HUES48 (cell line): ENCODE measurements around the gene RUFY4.

Experiments
- H3K27ac ChIP-seq: one replicate; pipeline ENCODE4 v1.7.0; 2013; ENCODE audit warnings: low read depth, low read length, inconsistent platforms
- H3K27me3 ChIP-seq: 2 replicates; pipeline ENCODE4 v1.6.1; 2013; ENCODE audit warnings: mild to moderate bottlenecking, low read length; ENCODE audit not compliant: control insufficient read depth, insufficient read depth
- H3K36me3 ChIP-seq: 2 replicates; pipeline ENCODE4 v1.6.1; 2013; ENCODE audit warnings: low read length; ENCODE audit not compliant: control insufficient read depth, insufficient read depth
- H3K4me1 ChIP-seq: 2 replicates; pipeline ENCODE4 v1.6.1; 2013; ENCODE audit warnings: mild to moderate bottlenecking, low read length; ENCODE audit not compliant: control insufficient read depth, insufficient read depth
- H3K4me3 ChIP-seq: 2 replicates; pipeline ENCODE4 v1.5.1; 2013; ENCODE audit warnings: mild to moderate bottlenecking, low read depth, low read length
- H3K9ac ChIP-seq: 2 replicates; pipeline ENCODE4 v1.6.1; 2013; ENCODE audit warnings: mild to moderate bottlenecking, low read depth, low read length, moderate library complexity
- H3K9me3 ChIP-seq: 2 replicates; pipeline ENCODE4 v1.6.1; 2013; ENCODE audit warnings: low read length; ENCODE audit not compliant: control insufficient read depth, insufficient read depth

The RUFY4 gene

GRCh38 chr2:218026244-218026643 lies 42.8 kb upstream of the RUFY4 start:
- no peaks in the 10 kb centered on the region for H3K36me3 ChIP-seq
- H3K9me3 ChIP-seq = no peaks in the 10 kb centered on the region
- H3K27me3 ChIP-seq = no peaks in the 10 kb centered on the region; the same call in 1 of the 2 replicates
- no peak overlapping the region for H3K4me3 ChIP-seq
- H3K27ac ChIP-seq = no peak overlapping the region
- H3K4me1 ChIP-seq = 0 out of 2 replicates have a peak, but pooled peaks cover 4% of the 10 kb centered on the region
- no peak overlapping the region for H3K9ac ChIP-seq

GRCh38 chr2:218026676-218027425 lies 42.2 kb upstream of the RUFY4 start:
- Histone ChIP-seq H3K27ac (no peak overlapping the region), H3K36me3 (no peaks in the 10 kb centered on the region), H3K4me1 (0 out of 2 replicates have a peak, but pooled peaks cover 4% of the 10 kb centered on the region), H3K4me3 (no peak overlapping the region), H3K9me3 (no peaks in the 10 kb centered on the region), H3K9ac (no peak overlapping the region), H3K27me3 (peaks cover under 1% of the 10 kb centered on the region; the same call in 1 of the 2 replicates)

GRCh38 chr2:218027426-218028188 lies 41.4 kb upstream of the RUFY4 start:
- Histone ChIP-seq H3K36me3 (no peaks in the 10 kb centered on the region), H3K9me3 (no peaks in the 10 kb centered on the region), H3K4me3 (no peak overlapping the region), H3K27ac (no peak overlapping the region), H3K9ac (no peak overlapping the region), H3K27me3 (peaks cover 8% of the 10 kb centered on the region), H3K4me1 (0 out of 2 replicates have a peak, but pooled peaks cover 4% of the 10 kb centered on the region)

- H3K36me3 ChIP-seq = no peaks in the 10 kb centered on the region
- no peaks in the 10 kb centered on the region for H3K9me3 ChIP-seq
- H3K27ac ChIP-seq = no peak overlapping the region
- H3K4me3 ChIP-seq = no peak overlapping the region
- 0 out of 2 replicates have a peak, but pooled peaks cover 4% of the 10 kb centered on the region for H3K4me1 ChIP-seq
- no peak overlapping the region for H3K9ac ChIP-seq
- H3K27me3 ChIP-seq = peaks cover 14% of the 10 kb centered on the region
Measured at GRCh38 chr2:218028189-218028495, 40.9 kb upstream of the RUFY4 start.

GRCh38 chr2:218028562-218029348 lies 40.3 kb upstream of the RUFY4 start:
- H3K4me1 ChIP-seq = 0 out of 2 replicates have a peak, but pooled peaks cover 4% of the 10 kb centered on the region
- H3K36me3 ChIP-seq = no peaks in the 10 kb centered on the region

GRCh38 chr2:218029366-218030360 lies 39.4 kb upstream of the RUFY4 start:
- no peak overlapping the region for H3K4me3 ChIP-seq
- H3K27me3 ChIP-seq = peaks cover 29% of the 10 kb centered on the region
- no peak overlapping the region for H3K9ac ChIP-seq
- no peak overlapping the region for H3K27ac ChIP-seq
- no peaks in the 10 kb centered on the region for H3K36me3 ChIP-seq
- H3K4me1 ChIP-seq = 0 out of 2 replicates have a peak, but pooled peaks cover 4% of the 10 kb centered on the region
- no peaks in the 10 kb centered on the region for H3K9me3 ChIP-seq

More at GRCh38 chr2:218028562-218029348, 40.3 kb upstream of the RUFY4 start:
- H3K9ac ChIP-seq = no peak overlapping the region
- H3K27ac ChIP-seq = no peak overlapping the region
- H3K4me3 ChIP-seq = no peak overlapping the region
- H3K27me3 ChIP-seq = peaks cover 20% of the 10 kb centered on the region
- no peaks in the 10 kb centered on the region for H3K9me3 ChIP-seq

- Histone ChIP-seq H3K4me1 (0 out of 2 replicates have a peak, but pooled peaks cover under 1% of the 10 kb centered on the region), H3K4me3 (no peak overlapping the region), H3K36me3 (no peaks in the 10 kb centered on the region), H3K9ac (no peak overlapping the region), H3K27me3 (peaks cover 29% of the 10 kb centered on the region), H3K9me3 (no peaks in the 10 kb centered on the region), H3K27ac (no peak overlapping the region)
Measured at GRCh38 chr2:218030409-218031195, 38.5 kb upstream of the RUFY4 start.

GRCh38 chr2:218031261-218031660 lies 37.8 kb upstream of the RUFY4 start:
- H3K27me3 ChIP-seq = peaks cover 29% of the 10 kb centered on the region
- H3K36me3 ChIP-seq = no peaks in the 10 kb centered on the region
- no peak overlapping the region for H3K9ac ChIP-seq
- no peaks in the 10 kb centered on the region for H3K4me1 ChIP-seq
- H3K4me3 ChIP-seq = no peak overlapping the region
- no peak overlapping the region for H3K27ac ChIP-seq
- no peaks in the 10 kb centered on the region for H3K9me3 ChIP-seq

- Histone ChIP-seq H3K4me3 (no peak overlapping the region), H3K27ac (no peak overlapping the region), H3K9ac (no peak overlapping the region), H3K9me3 (no peaks in the 10 kb centered on the region), H3K4me1 (no peaks in the 10 kb centered on the region), H3K27me3 (peaks cover 29% of the 10 kb centered on the region), H3K36me3 (no peaks in the 10 kb centered on the region)
Measured at GRCh38 chr2:218031771-218032257, 37.2 kb upstream of the RUFY4 start.
